ENCODE measurements around the gene GADD45GIP1.

- TF ChIP-seq, protein P1, sequence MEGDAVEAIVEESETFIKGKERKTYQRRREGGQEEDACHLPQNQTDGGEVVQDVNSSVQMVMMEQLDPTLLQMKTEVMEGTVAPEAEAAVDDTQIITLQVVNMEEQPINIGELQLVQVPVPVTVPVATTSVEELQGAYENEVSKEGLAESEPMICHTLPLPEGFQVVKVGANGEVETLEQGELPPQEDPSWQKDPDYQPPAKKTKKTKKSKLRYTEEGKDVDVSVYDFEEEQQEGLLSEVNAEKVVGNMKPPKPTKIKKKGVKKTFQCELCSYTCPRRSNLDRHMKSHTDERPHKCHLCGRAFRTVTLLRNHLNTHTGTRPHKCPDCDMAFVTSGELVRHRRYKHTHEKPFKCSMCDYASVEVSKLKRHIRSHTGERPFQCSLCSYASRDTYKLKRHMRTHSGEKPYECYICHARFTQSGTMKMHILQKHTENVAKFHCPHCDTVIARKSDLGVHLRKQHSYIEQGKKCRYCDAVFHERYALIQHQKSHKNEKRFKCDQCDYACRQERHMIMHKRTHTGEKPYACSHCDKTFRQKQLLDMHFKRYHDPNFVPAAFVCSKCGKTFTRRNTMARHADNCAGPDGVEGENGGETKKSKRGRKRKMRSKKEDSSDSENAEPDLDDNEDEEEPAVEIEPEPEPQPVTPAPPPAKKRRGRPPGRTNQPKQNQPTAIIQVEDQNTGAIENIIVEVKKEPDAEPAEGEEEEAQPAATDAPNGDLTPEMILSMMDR (IDR thresholded peaks at IDR 0.05 in 2 of 3, conservative IDR thresholded peaks at IDR 0.05 in 1 of 3; ENCODE audit: borderline replicate concordance in 1 of 3, insufficient read depth in 1 of 3, low read depth in 2 of 3, low read length in 2 of 3): no peak
- TF ChIP-seq EZH2 (IDR thresholded peaks at IDR 0.05): no peak
Observed at GRCh38 chr19:12946092-12946721, 10.8 kb downstream of the GADD45GIP1 start.
